Tibial nerve (tissue), 3 donors: ENCODE data around the gene AFM.
"Not testable (repeated sequence)": the region's sequence is repeated elsewhere in the genome, so short reads cannot be mapped to it uniquely, and the experiment has no call there.

Experiments used
- CTCF ChIP-seq, 5 experiments: fragments of 200-600 bp in 3 of 5; fragments of 450-650 bp in 2 of 5; sonication (generic) in 3 of 5; IDR thresholded peaks; one replicate each; pipeline ENCODE4 v1.5.1; 2016 to 2019; ENCODE audit warnings: antibody characterized with exemption in 5 of 5, mild to moderate bottlenecking in 3 of 5, moderate library complexity in 2 of 5
- POLR2A ChIP-seq, 2 donors: fragments of 450-650 bp; IDR thresholded peaks; one replicate each; pipeline ENCODE4 v1.6.1; 2017; ENCODE audit warnings: antibody characterized with exemption in 2 of 2, mild to moderate bottlenecking in 2 of 2, moderate library complexity in 2 of 2

DNA sequence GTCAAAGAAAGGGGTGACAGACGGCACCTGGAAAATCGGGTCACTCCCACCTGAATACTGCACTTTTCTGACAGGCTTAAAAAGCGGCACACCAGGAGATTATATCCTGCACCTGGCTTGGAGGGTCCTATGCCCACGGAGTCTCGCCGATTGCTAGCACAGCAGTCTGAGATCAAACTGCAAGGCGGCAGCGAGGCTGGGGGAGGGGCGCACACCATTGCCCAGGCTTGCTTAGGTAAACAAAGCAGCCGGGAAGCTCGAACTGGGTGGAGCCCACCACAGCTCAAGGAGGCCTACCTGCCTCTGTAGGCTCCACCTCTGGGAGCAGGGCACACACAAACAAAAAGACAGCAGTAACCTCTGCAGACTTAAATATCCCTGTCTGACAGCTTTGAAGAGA is 69.3 kb downstream of the AFM start:
- not testable (repeated sequence) for TF ChIP-seq CTCF, POLR2A (IDR thresholded peaks at IDR 0.05)
